Left lung (tissue), 10 donors: ENCODE results near the gene ADSS1. TPM values are rescaled to one million over a fixed set of nuclear protein-coding genes. Genes with fewer than 3 reads are reported as not detected.

ENCODE experiments used
- ATAC-seq: fragments of 200-7000 bp; cut with Tn5 transposase; one replicate; pipeline ENCODE4 v1.9.1; 2020; ENCODE audit warnings: moderate library complexity
- DNase-seq, 4 donors: peaks; one replicate each; pipeline ENCODE4 v3.0.0-alpha.2; 2013 to 2020
- H3K27ac ChIP-seq, 2 donors: fragments of 200-600 bp; sonication (generic) in 1 of 2; one replicate each; pipeline versions ENCODE4 v1.5.0 to v1.8.0; 2020 to 2021
- H3K27me3 ChIP-seq, 2 donors: fragments of 200-600 bp; sonication (generic) in 1 of 2; one replicate each; pipeline versions ENCODE4 v1.5.0 to v1.8.0; 2020 to 2021
- H3K36me3 ChIP-seq, 2 donors: fragments of 200-600 bp; sonication (generic) in 1 of 2; one replicate each; pipeline versions ENCODE4 v1.5.0 to v1.8.0; 2020 to 2021
- H3K4me1 ChIP-seq, 2 donors: fragments of 200-600 bp; one replicate each; pipeline ENCODE4 v1.8.0; 2021
- H3K4me3 ChIP-seq, 2 donors: fragments of 200-600 bp; sonication (generic) in 1 of 2; one replicate each; pipeline versions ENCODE4 v1.5.0 to v1.8.0; 2020 to 2021; ENCODE audit warnings: mild to moderate bottlenecking in 1 of 2
- H3K9me3 ChIP-seq, 2 donors: fragments of 200-600 bp; sonication (generic) in 1 of 2; one replicate each; pipeline versions ENCODE4 v1.5.0 to v1.8.0; 2020 to 2021
- intact Hi-C, 2 donors: fragments of 100-400 bp; cut with DNase I; formaldehyde crosslinking; loops; one replicate each; pipeline versions ENCODE4 v1.11.2 to v1.14.2; 2022
- polyA plus RNA-seq, 6 donors: library from polyadenylated mRNA; unstranded; fragments of 120-200 nt; gene quantifications; one replicate each; pipeline ENCODE4 v1.2.1, GENCODE V29; 2013; ENCODE audit not compliant: insufficient read length in 6 of 6
- total RNA-seq, 2 donors: library from RNA; stranded (reverse); fragmentation: NEBNext Ultra II Directional; extraction: Animal tissue kit (Norgen Biotek cat#: 25700); gene quantifications; one replicate each; pipeline ENCODE4 v1.2.1, GENCODE V29; 2021
- TF ChIP-seq, protein P1 (sequence below), 2 donors: fragments of 200-600 bp; sonication (generic) in 1 of 2; IDR thresholded peaks; one replicate each; pipeline versions ENCODE4 v1.5.0 to v1.8.0; 2021; ENCODE audit warnings: antibody characterized with exemption in 2 of 2
- donor health status: DM: no; HTN: yes; CAD: no.
- donor health status: DM: no; HTN: no; CAD: no.

ADSS1 gene
- total and polyA plus RNA-seq, 8 donors: 5.2 to 16.6 (median 11.2) TPM

DNA sequence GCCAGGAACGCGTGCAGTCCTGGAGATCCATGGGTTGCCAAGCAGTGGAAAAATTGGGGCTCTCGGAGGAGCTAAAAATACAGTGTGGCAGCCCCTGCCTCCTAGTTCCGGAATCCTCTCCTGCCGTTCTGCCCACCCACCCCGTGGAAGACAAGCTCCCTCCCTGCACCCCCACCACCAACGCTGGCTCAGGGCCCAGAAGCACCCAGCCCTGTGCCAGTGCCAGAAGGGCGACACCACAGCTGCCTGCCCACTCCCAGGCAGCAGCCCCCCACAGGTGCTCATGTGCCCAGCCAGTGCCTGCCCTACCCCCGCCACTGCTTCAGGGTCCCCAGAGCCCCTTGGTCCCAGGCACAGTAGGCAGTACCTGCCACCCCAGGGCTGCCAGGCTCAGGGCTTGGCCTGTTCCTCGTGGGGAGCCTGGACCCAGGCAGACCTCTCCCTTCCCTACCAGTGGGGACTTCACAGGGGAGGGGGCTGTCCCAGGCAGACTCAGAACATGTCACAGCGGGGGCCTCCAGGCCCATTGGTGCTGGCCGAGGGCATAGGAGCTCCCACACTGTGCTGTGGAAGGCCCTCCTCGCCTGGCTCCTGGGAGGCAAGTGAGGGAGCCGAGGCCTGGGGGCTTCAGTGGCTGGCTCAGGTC is 27.2 kb upstream of the ADSS1 start:
- Histone ChIP-seq H3K9me3 (no peaks in the 10 kb centered on the region), H3K4me1 (peaks cover 34 to 74% of the 10 kb centered on the region in 2 donors), H3K36me3 (peaks cover 0 to 41% of the 10 kb centered on the region in 2 donors), H3K4me3 (no peak overlapping the region), H3K27me3 (no peaks in the 10 kb centered on the region), H3K27ac (peak overlapping the region in 1 of 2 donors; percentile 41)
- ATAC-seq: no peak
- TF ChIP-seq, protein P1, sequence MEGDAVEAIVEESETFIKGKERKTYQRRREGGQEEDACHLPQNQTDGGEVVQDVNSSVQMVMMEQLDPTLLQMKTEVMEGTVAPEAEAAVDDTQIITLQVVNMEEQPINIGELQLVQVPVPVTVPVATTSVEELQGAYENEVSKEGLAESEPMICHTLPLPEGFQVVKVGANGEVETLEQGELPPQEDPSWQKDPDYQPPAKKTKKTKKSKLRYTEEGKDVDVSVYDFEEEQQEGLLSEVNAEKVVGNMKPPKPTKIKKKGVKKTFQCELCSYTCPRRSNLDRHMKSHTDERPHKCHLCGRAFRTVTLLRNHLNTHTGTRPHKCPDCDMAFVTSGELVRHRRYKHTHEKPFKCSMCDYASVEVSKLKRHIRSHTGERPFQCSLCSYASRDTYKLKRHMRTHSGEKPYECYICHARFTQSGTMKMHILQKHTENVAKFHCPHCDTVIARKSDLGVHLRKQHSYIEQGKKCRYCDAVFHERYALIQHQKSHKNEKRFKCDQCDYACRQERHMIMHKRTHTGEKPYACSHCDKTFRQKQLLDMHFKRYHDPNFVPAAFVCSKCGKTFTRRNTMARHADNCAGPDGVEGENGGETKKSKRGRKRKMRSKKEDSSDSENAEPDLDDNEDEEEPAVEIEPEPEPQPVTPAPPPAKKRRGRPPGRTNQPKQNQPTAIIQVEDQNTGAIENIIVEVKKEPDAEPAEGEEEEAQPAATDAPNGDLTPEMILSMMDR (IDR thresholded peaks at IDR 0.05): no peak
- no peak for DNase-seq
- intact Hi-C loops: no loop called here

DNA sequence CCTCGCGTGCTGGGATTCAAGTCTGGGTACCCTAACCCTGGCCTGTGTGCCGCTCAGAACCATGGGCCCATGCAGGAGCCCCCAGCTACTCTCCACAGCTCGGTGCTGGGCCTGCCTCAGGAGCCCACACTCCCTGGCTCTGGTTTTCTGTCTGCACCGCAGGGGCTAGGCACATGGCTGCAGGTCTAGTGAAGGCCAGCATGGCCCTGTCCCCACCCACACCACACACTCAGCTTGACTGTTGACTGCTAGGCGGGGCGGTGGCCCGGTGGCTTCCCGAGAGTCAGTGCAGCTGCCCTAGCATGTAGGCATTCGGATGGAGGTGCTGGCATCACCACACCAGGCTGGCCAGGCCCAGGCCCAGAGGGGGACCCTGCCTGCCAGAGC is 26.7 kb upstream of the ADSS1 start:
- H3K36me3 ChIP-seq: peaks cover 0 to 41% of the 10 kb centered on the region in 2 donors
- peak overlapping the region in 1 of 2 donors; percentile 41 for H3K27ac ChIP-seq
- no peak for DNase-seq
- H3K27me3 ChIP-seq: no peaks in the 10 kb centered on the region
- intact Hi-C loops: no loop called here
- TF ChIP-seq, protein P1 (IDR thresholded peaks at IDR 0.05): no peak
- H3K4me3 ChIP-seq: no peak overlapping the region
- peak; percentile 30 for ATAC-seq
- H3K9me3 ChIP-seq: no peaks in the 10 kb centered on the region
- H3K4me1 ChIP-seq: peaks cover 34 to 69% of the 10 kb centered on the region in 2 donors

DNA sequence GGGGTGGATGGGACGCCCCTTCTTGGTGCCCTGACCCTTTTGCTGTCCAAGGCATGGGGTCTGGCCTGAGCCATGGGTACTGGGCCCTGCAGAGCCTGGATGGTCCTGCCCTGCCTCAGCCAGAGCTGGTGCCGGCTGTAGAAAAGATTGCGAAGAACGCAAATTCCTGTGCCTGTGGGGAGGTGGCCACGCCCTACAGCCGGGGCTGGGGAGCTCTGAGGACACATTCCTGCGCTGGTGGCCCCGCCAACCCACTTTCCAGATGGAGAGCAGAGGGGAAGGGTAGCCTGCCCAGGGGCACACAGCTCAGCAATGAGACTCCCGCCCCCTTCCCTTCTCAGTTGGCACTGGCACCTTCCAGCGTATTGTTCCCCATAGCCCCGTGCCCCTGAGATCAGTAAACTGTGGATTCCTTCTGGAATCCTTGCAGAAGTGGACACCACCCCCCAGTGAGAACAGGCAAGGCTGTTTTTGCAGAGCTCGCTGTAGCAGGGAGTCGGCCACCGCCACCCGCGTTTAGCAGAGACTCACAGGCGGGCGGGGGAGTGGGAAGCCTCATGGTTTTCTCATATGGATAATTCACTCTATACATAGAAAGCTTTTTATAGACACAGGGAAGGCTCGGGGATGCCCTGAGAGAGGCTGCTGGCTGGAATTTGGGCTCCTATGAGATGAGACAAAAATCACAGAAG is 26.0 kb upstream of the ADSS1 start:
- no peaks in the 10 kb centered on the region for H3K27me3 ChIP-seq
- TF ChIP-seq, protein P1 (IDR thresholded peaks at IDR 0.05): no peak
- DNase-seq (no peak), ATAC-seq (peak; percentile 51)
- peak overlapping the region in 1 of 2 donors; percentile 16 for H3K27ac ChIP-seq
- H3K36me3 ChIP-seq: peaks cover 0 to 43% of the 10 kb centered on the region in 2 donors
- H3K9me3 ChIP-seq: no peaks in the 10 kb centered on the region
- peaks cover 34 to 62% of the 10 kb centered on the region in 2 donors for H3K4me1 ChIP-seq
- no peak overlapping the region for H3K4me3 ChIP-seq
- intact Hi-C loops: no loop called here

DNA sequence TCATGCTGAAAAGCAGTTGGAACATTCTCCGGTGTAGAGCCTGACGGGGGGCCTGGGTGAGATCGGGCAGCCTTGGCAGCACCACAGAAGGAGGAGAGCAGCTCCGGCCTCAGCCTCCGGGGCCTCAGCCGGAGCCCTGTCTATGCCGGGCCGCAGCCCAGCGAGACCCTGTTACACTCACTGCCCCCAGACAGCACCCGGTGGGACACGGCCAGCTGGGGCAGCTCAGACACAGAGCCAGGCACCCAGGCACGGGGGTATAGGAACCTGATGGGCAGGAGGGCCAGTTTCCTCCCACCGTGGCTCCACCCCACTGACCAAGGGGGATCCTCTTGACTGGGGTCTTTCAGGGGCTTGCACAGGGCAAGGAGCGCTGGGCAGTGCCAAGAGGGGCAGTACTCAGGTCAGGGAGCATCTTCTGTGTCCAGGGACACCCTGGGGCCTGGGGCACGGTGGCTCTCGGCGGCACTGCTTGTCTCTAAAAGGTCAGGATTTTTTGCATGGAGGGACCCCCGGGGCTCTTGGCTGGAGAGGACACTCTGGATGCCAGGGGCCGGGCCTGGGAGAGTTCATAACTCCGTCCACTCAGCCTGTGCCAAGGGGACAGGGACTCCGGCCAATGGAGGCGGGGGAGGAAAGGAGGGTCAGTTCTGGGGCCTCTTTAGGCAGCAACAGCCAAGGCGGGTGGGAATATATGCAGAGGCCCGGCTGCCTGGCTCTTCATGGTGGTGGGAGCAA is 25.2 kb upstream of the ADSS1 start:
- intact Hi-C loops: no loop called here
- Histone ChIP-seq H3K4me1 (peaks cover 34 to 55% of the 10 kb centered on the region in 2 donors), H3K9me3 (no peaks in the 10 kb centered on the region), H3K27ac (no peak overlapping the region), H3K27me3 (no peaks in the 10 kb centered on the region), H3K36me3 (peaks cover 0 to 51% of the 10 kb centered on the region in 2 donors), H3K4me3 (no peak overlapping the region)
- DNase-seq: peak in 1 of 4 donors; percentile 56
- TF ChIP-seq, protein P1 (IDR thresholded peaks at IDR 0.05): no peak
- no peak for ATAC-seq

DNA sequence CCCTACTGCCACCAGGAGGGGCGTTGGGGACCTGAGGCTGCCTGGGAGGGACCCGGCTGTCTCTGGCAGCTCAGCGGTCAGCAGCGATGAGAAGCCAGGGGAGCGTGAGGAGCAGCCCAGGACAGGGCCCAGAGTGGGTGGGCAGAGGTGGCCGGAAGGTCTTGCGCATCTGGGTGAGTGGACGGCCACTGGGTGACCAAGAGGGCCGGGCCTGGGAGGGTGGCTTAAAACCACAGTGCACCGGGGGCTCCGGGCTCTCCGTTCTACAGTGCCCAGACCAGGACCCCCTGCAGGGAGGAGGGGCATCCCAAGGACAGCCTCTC is 24.6 kb upstream of the ADSS1 start:
- Histone ChIP-seq H3K9me3 (no peaks in the 10 kb centered on the region), H3K27me3 (no peaks in the 10 kb centered on the region), H3K36me3 (peaks cover 0 to 56% of the 10 kb centered on the region in 2 donors), H3K4me1 (peaks cover 31 to 50% of the 10 kb centered on the region in 2 donors), H3K4me3 (no peak overlapping the region), H3K27ac (no peak overlapping the region)
- DNase-seq: no peak
- no peak for ATAC-seq
- intact Hi-C loops: no loop called here
- TF ChIP-seq, protein P1 (IDR thresholded peaks at IDR 0.05): no peak
